ENCODE measurements around the gene CIITA. TPM values are rescaled to one million over a fixed set of nuclear protein-coding genes. Genes with fewer than 3 reads are reported as not detected.

CIITA gene
- total RNA-seq, 1 donor from 2014 or later = 0.13 TPM

- TF ChIP-seq CTCF (IDR thresholded peaks at IDR 0.05; ENCODE audit: unreplicated experiment) = no peak
- H3K36me3 Mint-ChIP-seq (ENCODE audit: low read depth, unreplicated experiment) = no peaks in the 10 kb centered on the region
- H3K27ac Mint-ChIP-seq (ENCODE audit: unreplicated experiment) = no peak overlapping the region
- no peak overlapping the region for H3K4me3 Mint-ChIP-seq (ENCODE audit: unreplicated experiment)
- no peak for DNase-seq (ENCODE audit: low spot score)
- peaks cover 15% of the 10 kb centered on the region for H3K27me3 Mint-ChIP-seq (ENCODE audit: unreplicated experiment)
- no peaks in the 10 kb centered on the region for H3K9me3 Mint-ChIP-seq (ENCODE audit: unreplicated experiment)
- H3K4me1 Mint-ChIP-seq (ENCODE audit: unreplicated experiment) = no peaks in the 10 kb centered on the region
These were observed 687 bp upstream of the CIITA start for GRCh38 chr16:10876315-10876714.

- no peak overlapping the region for H3K4me3 Mint-ChIP-seq (ENCODE audit: unreplicated experiment)
- no peak for DNase-seq (ENCODE audit: low spot score)
- H3K36me3 Mint-ChIP-seq (ENCODE audit: low read depth, unreplicated experiment) = no peaks in the 10 kb centered on the region
- H3K4me1 Mint-ChIP-seq (ENCODE audit: unreplicated experiment) = no peaks in the 10 kb centered on the region
- no peaks in the 10 kb centered on the region for H3K9me3 Mint-ChIP-seq (ENCODE audit: unreplicated experiment)
- H3K27me3 Mint-ChIP-seq (ENCODE audit: unreplicated experiment) = peaks cover 15% of the 10 kb centered on the region
- no peak for TF ChIP-seq CTCF (IDR thresholded peaks at IDR 0.05; ENCODE audit: unreplicated experiment)
- no peak overlapping the region for H3K27ac Mint-ChIP-seq (ENCODE audit: unreplicated experiment)
These were observed 507 bp downstream of the CIITA start for GRCh38 chr16:10877472-10877946.

GRCh38 chr16:10878328-10878643 lies 1.3 kb downstream of the CIITA start:
- H3K4me1 Mint-ChIP-seq (ENCODE audit: unreplicated experiment) = no peaks in the 10 kb centered on the region
- DNase-seq (ENCODE audit: low spot score) = no peak
- H3K27me3 Mint-ChIP-seq (ENCODE audit: unreplicated experiment) = peaks cover 15% of the 10 kb centered on the region
- no peak overlapping the region for H3K27ac Mint-ChIP-seq (ENCODE audit: unreplicated experiment)
- no peak for TF ChIP-seq CTCF (IDR thresholded peaks at IDR 0.05; ENCODE audit: unreplicated experiment)
- H3K36me3 Mint-ChIP-seq (ENCODE audit: low read depth, unreplicated experiment) = no peaks in the 10 kb centered on the region
- H3K9me3 Mint-ChIP-seq (ENCODE audit: unreplicated experiment) = no peaks in the 10 kb centered on the region
- no peak overlapping the region for H3K4me3 Mint-ChIP-seq (ENCODE audit: unreplicated experiment)

- no peak overlapping the region for H3K4me3 Mint-ChIP-seq (ENCODE audit: unreplicated experiment)
- H3K27ac Mint-ChIP-seq (ENCODE audit: unreplicated experiment) = no peak overlapping the region
- no peaks in the 10 kb centered on the region for H3K9me3 Mint-ChIP-seq (ENCODE audit: unreplicated experiment)
- DNase-seq (ENCODE audit: low spot score) = peak; percentile 18
- no peak for TF ChIP-seq CTCF (IDR thresholded peaks at IDR 0.05; ENCODE audit: unreplicated experiment)
- H3K36me3 Mint-ChIP-seq (ENCODE audit: low read depth, unreplicated experiment) = no peaks in the 10 kb centered on the region
- H3K4me1 Mint-ChIP-seq (ENCODE audit: unreplicated experiment) = no peaks in the 10 kb centered on the region
- H3K27me3 Mint-ChIP-seq (ENCODE audit: unreplicated experiment) = peaks cover 15% of the 10 kb centered on the region
These were observed 1.9 kb downstream of the CIITA start for GRCh38 chr16:10878644-10879501.

Data from endothelial cell (in vitro differentiated cells).